Ecto neural progenitor cell (in vitro differentiated cells): Measurements from ENCODE around the gene FAM204A.

Experiments used
- DNase-seq: peaks from one replicate; pipeline ENCODE4 v3.0.0-alpha.2; 2018; ENCODE audit warnings: low spot score

Gene FAM204A

GRCh38 chr10:118330295-118331076 is 11.6 kb downstream of the FAM204A start:
- no peak for DNase-seq

- no peak for DNase-seq
These were observed 18.0 kb downstream of the FAM204A start for GRCh38 chr10:118324140-118324539.

- no peak for DNase-seq
These were observed 20.2 kb downstream of the FAM204A start for GRCh38 chr10:118321724-118322575.

GRCh38 chr10:118315629-118316028 is 26.5 kb downstream of the FAM204A start:
- DNase-seq = no peak

GRCh38 chr10:118314882-118315281 is 27.2 kb downstream of the FAM204A start:
- DNase-seq = no peak

- no peak for DNase-seq
These were observed 30.6 kb downstream of the FAM204A start for GRCh38 chr10:118311505-118311904.

GRCh38 chr10:118310822-118311221 is 31.3 kb downstream of the FAM204A start:
- DNase-seq = no peak

- DNase-seq = no peak
These were observed 32.2 kb downstream of the FAM204A start for GRCh38 chr10:118309911-118310310.

- no peak for DNase-seq
These were observed 33.5 kb downstream of the FAM204A start for GRCh38 chr10:118308664-118309063.

- DNase-seq = no peak
These were observed 34.3 kb downstream of the FAM204A start for GRCh38 chr10:118307859-118308258.

GRCh38 chr10:118307220-118307619 is 34.9 kb downstream of the FAM204A start:
- DNase-seq = no peak

- no peak for DNase-seq
These were observed 36.4 kb downstream of the FAM204A start for GRCh38 chr10:118305730-118306129.

- DNase-seq = no peak
These were observed 37.6 kb downstream of the FAM204A start for GRCh38 chr10:118304521-118304920.

GRCh38 chr10:118301211-118301610 is 40.9 kb downstream of the FAM204A start:
- DNase-seq = no peak

- no peak for DNase-seq
These were observed 41.8 kb downstream of the FAM204A start for GRCh38 chr10:118300320-118300719.

- DNase-seq = no peak
These were observed 43.3 kb downstream of the FAM204A start for GRCh38 chr10:118298787-118299186.

- no peak for DNase-seq
These were observed 51.0 kb downstream of the FAM204A start for GRCh38 chr10:118291122-118291521.

- no peak for DNase-seq
These were observed 51.6 kb downstream of the FAM204A start for GRCh38 chr10:118290471-118290995.

GRCh38 chr10:118287076-118287806 is 54.9 kb downstream of the FAM204A start:
- no peak for DNase-seq

GRCh38 chr10:118286051-118286838 is 55.9 kb downstream of the FAM204A start:
- no peak for DNase-seq

- DNase-seq = no peak
These were observed 59.5 kb downstream of the FAM204A start for GRCh38 chr10:118282670-118283069.
